H9 (cell line): Measurements from ENCODE around the gene SLC2A10. TPM values are rescaled to one million over a fixed set of nuclear protein-coding genes. Genes with fewer than 3 reads are reported as not detected.

Source experiments
- DNase-seq: peaks from one replicate; pipeline ENCODE4 v3.0.0-alpha.2; 2017
- H2AFZ ChIP-seq: one replicate; pipeline ENCODE4 v1.6.1; 2013; ENCODE audit warnings: mild to moderate bottlenecking, low read length, control low read depth, moderate library complexity
- H2AK5ac ChIP-seq: 2 replicates; pipeline ENCODE4 v1.6.1; 2013; ENCODE audit warnings: low read length, control low read depth, mixed read lengths; ENCODE audit not compliant: insufficient read length
- H2BK120ac ChIP-seq: one replicate; pipeline ENCODE4 v1.6.1; 2013; ENCODE audit warnings: low read depth, mild to moderate bottlenecking, low read length, control low read depth, inconsistent platforms; ENCODE audit not compliant: poor library complexity, severe bottlenecking
- H2BK12ac ChIP-seq: 2 replicates; pipeline ENCODE4 v1.6.1; 2013; ENCODE audit warnings: low read length, control low read depth, mixed read lengths, low read depth; ENCODE audit not compliant: insufficient read length
- H2BK15ac ChIP-seq: 2 replicates; pipeline ENCODE4 v1.6.1; 2013; ENCODE audit warnings: low read depth, low read length, control low read depth
- H2BK20ac ChIP-seq: one replicate; pipeline ENCODE4 v1.6.1; 2013; ENCODE audit warnings: low read depth, mild to moderate bottlenecking, low read length, control low read depth, inconsistent platforms; ENCODE audit not compliant: poor library complexity, severe bottlenecking
- H2BK5ac ChIP-seq: 2 replicates; pipeline ENCODE4 v1.6.1; 2013; ENCODE audit warnings: low read length, control low read depth, mixed read lengths; ENCODE audit not compliant: insufficient read length
- H3K14ac ChIP-seq: 2 replicates; pipeline ENCODE4 v1.6.1; 2013; ENCODE audit warnings: low read length, control low read depth; ENCODE audit not compliant: insufficient read depth
- H3K18ac ChIP-seq: 2 replicates; pipeline ENCODE4 v1.6.1; 2013; ENCODE audit warnings: low read depth, mild to moderate bottlenecking, mixed read lengths, low read length, control low read depth; ENCODE audit not compliant: insufficient read length
- H3K23ac ChIP-seq: 2 replicates; pipeline ENCODE4 v1.6.1; 2013; ENCODE audit warnings: low read length, control low read depth, mixed read lengths, low read depth; ENCODE audit not compliant: insufficient read length
- H3K23me2 ChIP-seq: 2 replicates; pipeline ENCODE4 v1.6.1; 2013; ENCODE audit warnings: low read depth, mild to moderate bottlenecking, mixed read lengths, low read length, control low read depth; ENCODE audit not compliant: insufficient read length, poor library complexity, severe bottlenecking
- H3K27ac ChIP-seq: 2 replicates; pipeline ENCODE4 v1.5.1; 2013; ENCODE audit warnings: low read length, control low read depth, mixed read lengths, low read depth; ENCODE audit not compliant: insufficient read length
- H3K27me3 ChIP-seq: 2 replicates; pipeline ENCODE4 v1.6.1; 2013; ENCODE audit warnings: low read length, control low read depth, inconsistent platforms; ENCODE audit not compliant: insufficient read depth
- H3K4ac ChIP-seq: 2 replicates; pipeline ENCODE4 v1.6.1; 2013; ENCODE audit warnings: low read depth, mild to moderate bottlenecking, control low read depth, inconsistent platforms, low read length, moderate library complexity
- H3K4me1 ChIP-seq: 2 replicates; pipeline ENCODE4 v1.6.1; 2013; ENCODE audit warnings: low read length, control low read depth, inconsistent platforms; ENCODE audit not compliant: insufficient read depth
- H3K4me2 ChIP-seq: 2 replicates; pipeline ENCODE4 v1.6.1; 2013; ENCODE audit warnings: low read length, control low read depth, mixed read lengths; ENCODE audit not compliant: insufficient read length, insufficient read depth
- H3K56ac ChIP-seq: 2 replicates; pipeline ENCODE4 v1.6.1; 2013; ENCODE audit warnings: low read depth, mild to moderate bottlenecking, mixed read lengths, low read length, control low read depth; ENCODE audit not compliant: insufficient read length
- H3K79me1 ChIP-seq: 2 replicates; pipeline ENCODE4 v1.6.1; 2013; ENCODE audit warnings: low read depth, mild to moderate bottlenecking, moderate library complexity, low read length, control low read depth, inconsistent platforms; ENCODE audit not compliant: insufficient read depth, poor library complexity, severe bottlenecking
- H3K79me2 ChIP-seq: 2 replicates; pipeline ENCODE4 v1.6.1; 2013; ENCODE audit warnings: low read length, control low read depth, inconsistent platforms; ENCODE audit not compliant: insufficient read depth
- H3K9ac ChIP-seq: 2 replicates; pipeline ENCODE4 v1.6.1; 2013; ENCODE audit warnings: low read length, control low read depth, mixed read lengths; ENCODE audit not compliant: insufficient read length; ENCODE audit errors: extremely low read depth
- H3K9me3 ChIP-seq: one replicate; pipeline ENCODE4 v1.6.1; 2013; ENCODE audit warnings: low read depth, low read length, inconsistent platforms; ENCODE audit not compliant: control insufficient read depth
- H3T11ph ChIP-seq: one replicate; pipeline ENCODE4 v1.6.1; 2013; ENCODE audit warnings: mild to moderate bottlenecking, low read length, control low read depth, inconsistent platforms
- H4K20me1 ChIP-seq: one replicate; pipeline ENCODE4 v1.6.1; 2013; ENCODE audit not compliant: control insufficient read depth, insufficient read length, insufficient read depth
- H4K5ac ChIP-seq: 2 replicates; pipeline ENCODE4 v1.6.1; 2013; ENCODE audit warnings: low read depth, mild to moderate bottlenecking, mixed read lengths, low read length, control low read depth; ENCODE audit not compliant: insufficient read length
- H4K8ac ChIP-seq: replicated peaks from 2 replicates; pipeline ENCODE4 v1.6.1; 2013; ENCODE audit warnings: low read length, control low read depth, mixed read lengths, low read depth; ENCODE audit not compliant: insufficient read length
- H4K91ac ChIP-seq: 2 replicates; pipeline ENCODE4 v1.6.1; 2013; ENCODE audit warnings: low read depth, mild to moderate bottlenecking, moderate library complexity, mixed read lengths, low read length, control low read depth; ENCODE audit not compliant: insufficient read length
- H3K27ac Mint-ChIP-seq, 3 experiments: 2 replicates in 2 of 3; 3 replicates in 1 of 3; pipeline ENCODE4 v1.8.0; 2020 to 2021; ENCODE audit warnings: mixed read lengths in 3 of 3, mild to moderate bottlenecking in 1 of 3, moderate library complexity in 1 of 3
- H3K27me3 Mint-ChIP-seq: 2 replicates; pipeline ENCODE4 v1.8.0; 2021; ENCODE audit warnings: low read depth, mild to moderate bottlenecking, moderate library complexity, mixed read lengths
- H3K36me3 Mint-ChIP-seq, 3 experiments: 2 replicates in 2 of 3; 3 replicates in 1 of 3; pipeline ENCODE4 v1.8.0; 2020 to 2021; ENCODE audit warnings: low read depth in 3 of 3, mixed read lengths in 3 of 3; ENCODE audit not compliant: insufficient read depth in 1 of 3
- H3K4me1 Mint-ChIP-seq, 2 experiments: 2 replicates each; pipeline ENCODE4 v1.8.0; 2020; ENCODE audit warnings: mixed read lengths in 2 of 2
- H3K4me3 Mint-ChIP-seq, 2 experiments: 2 replicates in 1 of 2; 3 replicates in 1 of 2; pipeline ENCODE4 v1.8.0; 2020 to 2021; ENCODE audit warnings: mild to moderate bottlenecking in 2 of 2, mixed read lengths in 2 of 2, moderate library complexity in 1 of 2
- H3K9me3 Mint-ChIP-seq, 2 experiments: 2 replicates in 1 of 2; 3 replicates in 1 of 2; pipeline ENCODE4 v1.8.0; 2020; ENCODE audit warnings: mild to moderate bottlenecking in 2 of 2, mixed read lengths in 2 of 2, moderate library complexity in 1 of 2
- WGBS: extraction: QIAGEN DNeasy Blood & Tissue Kit; methylation state at CpG from one replicate; pipeline ENCODE4 v1.1.7; 2013; ENCODE audit warnings: missing lambda C conversion rate, low lambda C conversion rate, mixed read lengths; ENCODE audit not compliant: insufficient read length; ENCODE audit errors: extremely low coverage; 5-methylcytosine and 5-hydroxymethylcytosine counted together
- total RNA-seq: library from RNA; stranded (reverse); gene quantifications from 2 replicates; pipeline ENCODE4 v1.2.1, GENCODE V29; 2021
- TF ChIP-seq, protein P1 (sequence below): fragments of 200-600 bp; sonication (generic); conservative IDR thresholded peaks from 3 replicates; pipeline ENCODE4 v1.8.0; 2021; ENCODE audit warnings: antibody characterized with exemption, mild to moderate bottlenecking

SLC2A10 gene
- total RNA-seq, 1 experiment from 2014 or later: 8.2 TPM

DNA sequence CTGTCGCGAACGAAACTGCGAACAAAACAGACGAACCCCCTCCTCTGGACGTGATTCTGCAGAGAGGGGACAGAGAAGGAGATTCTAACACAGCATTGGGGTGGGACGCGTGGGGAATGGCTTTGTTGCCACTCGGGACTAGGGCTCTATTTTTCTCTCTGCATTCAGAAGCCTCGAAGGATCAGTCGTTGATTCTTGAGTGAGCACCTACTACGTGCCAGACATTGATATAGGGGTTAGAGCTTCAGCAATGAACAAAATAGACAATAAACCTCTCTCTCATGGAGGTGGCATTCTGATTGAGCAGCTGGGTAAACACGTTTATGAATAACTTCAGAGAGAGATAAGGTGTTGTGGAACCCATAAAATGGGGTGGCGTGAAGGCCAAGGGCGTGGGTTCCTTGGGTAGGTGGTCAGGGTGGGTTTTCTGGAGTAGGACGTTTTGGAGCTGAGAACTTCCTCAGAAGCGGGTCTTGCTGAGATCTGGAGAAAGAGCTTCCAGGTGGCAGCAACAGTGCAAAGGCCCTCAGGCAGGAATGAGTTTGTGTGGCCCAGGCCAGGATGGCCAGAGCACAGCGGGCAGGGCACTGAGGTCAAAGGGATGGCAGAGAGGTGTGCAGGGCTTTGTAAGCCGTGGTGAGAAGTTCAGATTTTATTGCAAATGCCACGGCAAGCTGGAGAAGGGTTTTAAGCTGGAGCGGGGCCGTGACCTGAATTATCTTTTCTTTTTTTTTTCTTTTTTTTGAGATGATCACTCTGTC is 884 bp downstream of the SLC2A10 start:
- Histone ChIP-seq H2BK20ac (no peak overlapping the region), H3K27me3 (no peaks in the 10 kb centered on the region), H3K9me3 (peaks cover 6% of the 10 kb centered on the region), H3T11ph (no peak overlapping the region), H3K23ac (no peak overlapping the region), H3K56ac (no peak overlapping the region), H2AFZ (no peak overlapping the region), H2BK120ac (no peak overlapping the region), H3K9ac (peak overlapping the region; percentile 35), H4K91ac (no peak overlapping the region), H3K4me2 (peak overlapping the region; percentile 52), H2BK15ac (no peak overlapping the region), H4K20me1 (no peaks in the 10 kb centered on the region), H2AK5ac (no peak overlapping the region), H3K79me1 (no peaks in the 10 kb centered on the region), H3K14ac (peak overlapping the region; percentile 69; the same call in 1 of the 2 replicates), H4K8ac (no peak overlapping the region), H2BK5ac (no peak overlapping the region), H3K23me2 (peaks cover 5% of the 10 kb centered on the region), H2BK12ac (no peak overlapping the region), H3K4ac (no peak overlapping the region), H3K18ac (peak overlapping the region; percentile 50), H3K27ac (no peak overlapping the region), H3K4me1 (no peaks in the 10 kb centered on the region; the same call in 1 of the 2 replicates), H3K79me2 (no peaks in the 10 kb centered on the region), H4K5ac (no peak overlapping the region)
- DNase-seq: no peak
- Mint-ChIP-seq H3K4me3 (peak overlapping the region; percentile 81 to 86), H3K27ac (peak overlapping the region; percentile 7 to 87 (median 17); a peak in 3 of 7 replicates), H3K9me3 (peaks cover 11 to 18% of the 10 kb centered on the region in 2 experiments), H3K36me3 (peaks cover 3 to 17% (median 4%) of the 10 kb centered on the region in 3 experiments; a peak in 6 of 7 replicates), H3K27me3 (peaks cover 7% of the 10 kb centered on the region), H3K4me1 (peaks cover 28 to 40% of the 10 kb centered on the region in 2 experiments)
- WGBS: no CpG with 5 or more reads among the region's 22 CpGs
- TF ChIP-seq, protein P1, sequence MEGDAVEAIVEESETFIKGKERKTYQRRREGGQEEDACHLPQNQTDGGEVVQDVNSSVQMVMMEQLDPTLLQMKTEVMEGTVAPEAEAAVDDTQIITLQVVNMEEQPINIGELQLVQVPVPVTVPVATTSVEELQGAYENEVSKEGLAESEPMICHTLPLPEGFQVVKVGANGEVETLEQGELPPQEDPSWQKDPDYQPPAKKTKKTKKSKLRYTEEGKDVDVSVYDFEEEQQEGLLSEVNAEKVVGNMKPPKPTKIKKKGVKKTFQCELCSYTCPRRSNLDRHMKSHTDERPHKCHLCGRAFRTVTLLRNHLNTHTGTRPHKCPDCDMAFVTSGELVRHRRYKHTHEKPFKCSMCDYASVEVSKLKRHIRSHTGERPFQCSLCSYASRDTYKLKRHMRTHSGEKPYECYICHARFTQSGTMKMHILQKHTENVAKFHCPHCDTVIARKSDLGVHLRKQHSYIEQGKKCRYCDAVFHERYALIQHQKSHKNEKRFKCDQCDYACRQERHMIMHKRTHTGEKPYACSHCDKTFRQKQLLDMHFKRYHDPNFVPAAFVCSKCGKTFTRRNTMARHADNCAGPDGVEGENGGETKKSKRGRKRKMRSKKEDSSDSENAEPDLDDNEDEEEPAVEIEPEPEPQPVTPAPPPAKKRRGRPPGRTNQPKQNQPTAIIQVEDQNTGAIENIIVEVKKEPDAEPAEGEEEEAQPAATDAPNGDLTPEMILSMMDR: no peak
